Gastroesophageal sphincter (tissue), 4 donors: ENCODE results near the gene PREB. TPM values are rescaled to one million over a fixed set of nuclear protein-coding genes. Genes with fewer than 3 reads are reported as not detected.
"Not testable (repeated sequence)": the region's sequence is repeated elsewhere in the genome, so short reads cannot be mapped to it uniquely, and the experiment has no call there.

Experiments
- ATAC-seq: fragments of 150-250 bp; one replicate; pipeline ENCODE4 v1.9.1; 2016; ENCODE audit warnings: mild to moderate bottlenecking, moderate library complexity
- H3K27ac ChIP-seq, 4 donors: fragments of 200-600 bp; sonication (generic) in 3 of 4; 1 replicate in 3 of 4; 2 replicates in 1 of 4; pipeline ENCODE4 v1.5.1; 2016 to 2019
- H3K27me3 ChIP-seq: fragments of 200-600 bp; sonication (generic); one replicate; pipeline ENCODE4 v1.5.1; 2019
- H3K36me3 ChIP-seq, 2 donors: fragments of 200-600 bp; sonication (generic); one replicate each; pipeline ENCODE4 v1.5.1; 2019; ENCODE audit warnings: control low read depth in 1 of 2
- H3K4me1 ChIP-seq, 3 donors: fragments of 200-600 bp; sonication (generic); 1 replicate in 2 of 3; 2 replicates in 1 of 3; pipeline ENCODE4 v1.5.1; 2016 to 2019; ENCODE audit warnings: control low read depth in 2 of 3
- H3K4me3 ChIP-seq, 2 donors: fragments of 200-600 bp; sonication (generic); one replicate each; pipeline ENCODE4 v1.5.1; 2019; ENCODE audit warnings: mild to moderate bottlenecking in 1 of 2, moderate library complexity in 1 of 2
- H3K9me3 ChIP-seq, 3 donors: fragments of 200-600 bp; sonication (generic); one replicate each; pipeline ENCODE4 v1.5.1; 2017 to 2019; ENCODE audit warnings: control low read depth in 2 of 3
- CTCF ChIP-seq, 4 experiments: fragments of 200-600 bp in 2 of 4; fragments of 450-650 bp in 2 of 4; sonication (generic) in 1 of 4; IDR thresholded peaks; one replicate each; pipeline ENCODE4 v1.5.1; 2017 to 2019; ENCODE audit warnings: antibody characterized with exemption in 4 of 4, mild to moderate bottlenecking in 2 of 4, moderate library complexity in 2 of 4
- EP300 ChIP-seq: sonication (generic); formaldehyde crosslinking; IDR thresholded peaks from one replicate; pipeline ENCODE4 v1.6.1; 2017; ENCODE audit warnings: antibody characterized with exemption, mild to moderate bottlenecking
- POLR2A ChIP-seq, 2 donors: fragments of 450-650 bp; IDR thresholded peaks; one replicate each; pipeline ENCODE4 v1.6.1; 2017; ENCODE audit warnings: antibody characterized with exemption in 2 of 2, mild to moderate bottlenecking in 2 of 2, moderate library complexity in 1 of 2
- POLR2AphosphoS5 ChIP-seq: sonication (generic); formaldehyde crosslinking; IDR thresholded peaks from one replicate; pipeline ENCODE4 v1.6.1; 2017; ENCODE audit warnings: antibody characterized with exemption
- WGBS, 2 donors: methylation state at CpG; one replicate each; pipeline ENCODE4 v1.1.5; 2018; ENCODE audit warnings: low coverage in 1 of 2; 5-methylcytosine and 5-hydroxymethylcytosine counted together
- total RNA-seq, 4 donors: library from RNA; depleted of rRNA; stranded (reverse); fragments of >200 nt; gene quantifications; one replicate each; pipeline ENCODE4 v1.1.0, GENCODE V29; 2016

PREB gene
- total RNA-seq, 4 donors from 2014 or later = 47.0 to 83.9 (median 50.8) TPM

GRCh38 chr2:27177441-27178351, 43.3 kb upstream of the PREB start:
- TF ChIP-seq EP300 = no peak
- Histone ChIP-seq H3K36me3 (no peaks in the 10 kb centered on the region), H3K27ac (no peak overlapping the region), H3K9me3 (no peaks in the 10 kb centered on the region), H3K4me3 (no peak overlapping the region), H3K4me1 (no peaks in the 10 kb centered on the region), H3K27me3 (peaks cover 50% of the 10 kb centered on the region)
- ATAC-seq = no peak
- WGBS, 2 donors = 79% methylated on average over 6 to 15 of the region's 15 CpGs

GRCh38 chr2:27175781-27176180, 41.3 kb upstream of the PREB start:
- not testable (repeated sequence) for ATAC-seq, H3K36me3 ChIP-seq, H3K27ac ChIP-seq, H3K4me1 ChIP-seq, H3K9me3 ChIP-seq, H3K4me3 ChIP-seq
- WGBS, 2 donors = 80 to 100% methylated on average over 1 to 4 of the region's 4 CpGs
- H3K27me3 ChIP-seq = peaks cover 57% of the 10 kb centered on the region

GRCh38 chr2:27175330-27175729, 40.9 kb upstream of the PREB start:
- TF ChIP-seq POLR2A (IDR thresholded peaks at IDR 0.05) = no peak
- TF ChIP-seq CTCF (IDR thresholded peaks at IDR 0.05) = no peak
- no peak for TF ChIP-seq EP300
- no peak for TF ChIP-seq POLR2AphosphoS5
- no peaks in the 10 kb centered on the region for H3K9me3 ChIP-seq
- H3K36me3 ChIP-seq = no peaks in the 10 kb centered on the region
- peaks cover 58% of the 10 kb centered on the region for H3K27me3 ChIP-seq
- H3K4me3 ChIP-seq = no peak overlapping the region
- WGBS, 2 donors = 57 to 72% methylated on average over 3 to 8 of the region's 8 CpGs
- no peaks in the 10 kb centered on the region for H3K4me1 ChIP-seq
- ATAC-seq = no peak
- H3K27ac ChIP-seq = no peak overlapping the region

GRCh38 chr2:27174638-27175037, 40.2 kb upstream of the PREB start:
- H3K4me3 ChIP-seq = no peak overlapping the region
- no peak for ATAC-seq
- TF ChIP-seq EP300 (no peak), POLR2A (IDR thresholded peaks at IDR 0.05) (no peak), CTCF (IDR thresholded peaks at IDR 0.05) (no peak), POLR2AphosphoS5 (no peak)
- H3K9me3 ChIP-seq = no peaks in the 10 kb centered on the region
- H3K4me1 ChIP-seq = peaks cover 0 to 5% (median 0%) of the 10 kb centered on the region in 3 donors
- H3K36me3 ChIP-seq = no peaks in the 10 kb centered on the region
- H3K27me3 ChIP-seq = peaks cover 60% of the 10 kb centered on the region
- H3K27ac ChIP-seq = no peak overlapping the region
- whole genome bisulfite sequencing, 2 donors = 60 to 71% methylated on average over 6 of the region's 6 CpGs

GRCh38 chr2:27171351-27171848, 37.0 kb upstream of the PREB start:
- Histone ChIP-seq H3K27ac (no peak overlapping the region), H3K4me3 (no peak overlapping the region), H3K27me3 (peaks cover 46% of the 10 kb centered on the region), H3K4me1 (peaks cover 0 to 7% (median 0%) of the 10 kb centered on the region in 3 donors), H3K9me3 (no peaks in the 10 kb centered on the region), H3K36me3 (no peaks in the 10 kb centered on the region)
- TF ChIP-seq CTCF (IDR thresholded peaks at IDR 0.05) (no peak), EP300 (no peak), POLR2A (IDR thresholded peaks at IDR 0.05) (no peak), POLR2AphosphoS5 (no peak)
- WGBS, 2 donors = 61 to 79% methylated on average over 4 to 8 of the region's 8 CpGs
- ATAC-seq = no peak
